Measurements from ENCODE around the gene ITFG1. TPM values are rescaled to one million over a fixed set of nuclear protein-coding genes. Genes with fewer than 3 reads are reported as not detected.

The ITFG1 gene
- total RNA-seq, 4 donors from 2014 or later, result 31.7 to 66.0 (median 38.1) TPM

- WGBS, 2 donors, result 90 to 93% methylated on average over 4 of the region's 4 CpGs
- intact Hi-C loops (cut with DNase I; ENCODE audit: low total_unique reads), result no loop called here
Observed at GRCh38 chr16:47134550-47134949, 326.3 kb downstream of the ITFG1 start.

GRCh38 chr16:47132308-47132707 lies 328.6 kb downstream of the ITFG1 start:
- intact Hi-C loops (cut with DNase I; ENCODE audit: low total_unique reads), result no loop called here
- no peak overlapping the region for H3K4me3 ChIP-seq (ENCODE audit: low read depth, poor library complexity, severe bottlenecking)
- TF ChIP-seq POLR2A (IDR thresholded peaks at IDR 0.05) (no peak), CTCF (IDR thresholded peaks at IDR 0.05) (no peak)
- DNase-seq (ENCODE audit: low spot score in 2 of 2), result no peak

More at GRCh38 chr16:47134550-47134949, 326.3 kb downstream of the ITFG1 start:
- TF ChIP-seq POLR2A (IDR thresholded peaks at IDR 0.05) (no peak), CTCF (IDR thresholded peaks at IDR 0.05) (no peak)
- no peak overlapping the region for H3K4me3 ChIP-seq (ENCODE audit: low read depth, poor library complexity, severe bottlenecking)
- DNase-seq (ENCODE audit: low spot score in 2 of 2), result no peak

- TF ChIP-seq POLR2A (IDR thresholded peaks at IDR 0.05) (no peak), CTCF (IDR thresholded peaks at IDR 0.05) (no peak)
- DNase-seq (ENCODE audit: low spot score in 2 of 2), result no peak
- H3K4me3 ChIP-seq (ENCODE audit: low read depth, poor library complexity, severe bottlenecking), result no peak overlapping the region
- intact Hi-C loops (cut with DNase I; ENCODE audit: low total_unique reads), result no loop called here
- WGBS, 2 donors, result 72 to 85% methylated on average over 7 of the region's 7 CpGs
Observed at GRCh38 chr16:47129755-47130435, 331.0 kb downstream of the ITFG1 start.

- TF ChIP-seq POLR2A (IDR thresholded peaks at IDR 0.05) (no peak), CTCF (IDR thresholded peaks at IDR 0.05) (no peak)
- 77 to 85% methylated on average over 3 of the region's 3 CpGs for WGBS, 2 donors
- intact Hi-C loops (cut with DNase I; ENCODE audit: low total_unique reads), result no loop called here
- DNase-seq (ENCODE audit: low spot score in 2 of 2), result no peak
- H3K4me3 ChIP-seq (ENCODE audit: low read depth, poor library complexity, severe bottlenecking), result no peak overlapping the region
Observed at GRCh38 chr16:47127541-47127940, 333.3 kb downstream of the ITFG1 start.

- intact Hi-C loops (cut with DNase I; ENCODE audit: low total_unique reads), result no loop called here
- TF ChIP-seq POLR2A (IDR thresholded peaks at IDR 0.05) (no peak), CTCF (IDR thresholded peaks at IDR 0.05) (no peak)
- WGBS, 2 donors, result 92 to 94% methylated on average over 4 of the region's 4 CpGs
- DNase-seq (ENCODE audit: low spot score in 2 of 2), result no peak
- no peak overlapping the region for H3K4me3 ChIP-seq (ENCODE audit: low read depth, poor library complexity, severe bottlenecking)
Observed at GRCh38 chr16:47125757-47126156, 335.1 kb downstream of the ITFG1 start.

GRCh38 chr16:47113130-47113529 lies 347.7 kb downstream of the ITFG1 start:
- intact Hi-C loops (cut with DNase I; ENCODE audit: low total_unique reads), result no loop called here
- 92% methylated on average over 2 of the region's 2 CpGs for WGBS, 2 donors
- DNase-seq (ENCODE audit: low spot score in 2 of 2), result no peak
- H3K4me3 ChIP-seq (ENCODE audit: low read depth, poor library complexity, severe bottlenecking), result no peak overlapping the region
- TF ChIP-seq CTCF (IDR thresholded peaks at IDR 0.05) (no peak), POLR2A (IDR thresholded peaks at IDR 0.05) (no peak)

All from lower leg skin (tissue), 4 donors.